Panc1 (cell line): ENCODE results near the gene SBF2. TPM values are rescaled to one million over a fixed set of nuclear protein-coding genes. Genes with fewer than 3 reads are reported as not detected.

Source experiments
- ATAC-seq: fragments of 200-7000 bp; cut with Tn5 transposase; 2 replicates; pipeline ENCODE4 v1.9.1; 2020; ENCODE audit warnings: mild to moderate bottlenecking, moderate library complexity
- BruUV-seq: library from RNA; stranded (reverse); fragments of 400-500 nt; replicated peaks from 2 replicates; lab custom pipeline; 2021; lab: Mats Ljungman, UMichigan
- CTCF ChIA-PET: fragments of 300-600 bp; sonication (Branson Sonifier 250); formaldehyde crosslinking; loops from one replicate; lab custom pipeline; 2022; ENCODE audit warnings: antibody characterized with exemption; lab: Charles Lee
- POLR2A ChIA-PET: fragments of 300-600 bp; sonication (Branson Sonifier 250); formaldehyde crosslinking; loops from one replicate; lab custom pipeline; 2022; ENCODE audit warnings: antibody characterized with exemption; lab: Charles Lee
- DNase-seq: peaks from one replicate; pipeline ENCODE4 v3.0.0-alpha.2; 2010; ENCODE audit warnings: low read depth, low spot score
- H3K27ac ChIP-seq: 2 replicates; pipeline ENCODE4 v1.5.1; 2011; ENCODE audit warnings: mild to moderate bottlenecking, low read length, inconsistent platforms
- H3K27me3 ChIP-seq: fragments of 200-500 bp; sonication (Bioruptor generic); 2 replicates; pipeline ENCODE4 v1.6.0; 2014; ENCODE audit warnings: low read length, inconsistent platforms; ENCODE audit not compliant: control insufficient read depth, insufficient read depth
- H3K36me3 ChIP-seq: fragments of 200-500 bp; sonication (Bioruptor generic); 2 replicates; pipeline ENCODE4 v1.5.1; 2014; ENCODE audit warnings: inconsistent platforms, mild to moderate bottlenecking, low read length, moderate library complexity; ENCODE audit not compliant: control insufficient read depth, insufficient read depth
- H3K4me1 ChIP-seq: 2 replicates; pipeline ENCODE4 v1.5.1; 2011; ENCODE audit warnings: inconsistent platforms, mild to moderate bottlenecking, low read length, moderate library complexity; ENCODE audit not compliant: control insufficient read depth, insufficient read depth
- H3K4me3 ChIP-seq, 2 experiments: 2 replicates each; pipeline ENCODE4 v1.5.1; 2011 to 2012; ENCODE audit warnings: low read depth in 2 of 2, low read length in 2 of 2, mild to moderate bottlenecking in 2 of 2, inconsistent platforms in 1 of 2, moderate library complexity in 1 of 2
- H3K9me3 ChIP-seq: fragments of 200-500 bp; sonication (Bioruptor generic); 2 replicates; pipeline ENCODE4 v1.5.1; 2014; ENCODE audit warnings: low read depth, mild to moderate bottlenecking, inconsistent platforms, low read length, moderate library complexity; ENCODE audit not compliant: control insufficient read depth, insufficient read depth
- CTCF ChIP-seq: fragments of 450-650 bp; IDR thresholded peaks from 2 replicates; pipeline ENCODE4 v1.5.1; 2017; ENCODE audit warnings: mild to moderate bottlenecking
- POLR2AphosphoS5 ChIP-seq: IDR thresholded peaks from 2 replicates; pipeline ENCODE4 v1.6.1; 2012; ENCODE audit warnings: mild to moderate bottlenecking, low read depth, low read length, moderate library complexity
- REST ChIP-seq, 2 experiments: IDR thresholded peaks; 2 replicates each; pipeline ENCODE4 v1.6.1; 2011 to 2012; ENCODE audit warnings: low read depth in 2 of 2, control low read depth in 1 of 2, low read length in 1 of 2, mild to moderate bottlenecking in 1 of 2, moderate library complexity in 1 of 2; ENCODE audit not compliant: insufficient read depth in 1 of 2
- SIN3A ChIP-seq: IDR thresholded peaks from 2 replicates; pipeline ENCODE4 v1.6.1; 2012; ENCODE audit warnings: low read depth, mild to moderate bottlenecking, low read length, moderate library complexity, borderline replicate concordance; ENCODE audit not compliant: insufficient read depth
- TCF7L2 ChIP-seq: IDR thresholded peaks from 2 replicates; pipeline ENCODE4 v1.6.1; 2011; ENCODE audit warnings: mild to moderate bottlenecking, low read depth, low read length, inconsistent platforms
- in situ Hi-C: cut with HindIII; loops from 2 replicates; pipeline ENCODE4 v1.10.0; 2016; ENCODE audit warnings: low sequenced_read_pairs, low pct_unique_long_range_greater_than_20kb
- intact Hi-C: fragments of 100-400 bp; cut with micrococcal nuclease; formaldehyde crosslinking; loops from one replicate; pipeline ENCODE4 v1.10.0; 2022; ENCODE audit not compliant: unreplicated experiment
- total RNA-seq: library from RNA; stranded (reverse); gene quantifications from one replicate; pipeline ENCODE4 v1.2.1, GENCODE V29; 2021; ENCODE audit not compliant: unreplicated experiment

SBF2 gene
- total RNA-seq, 1 experiment from 2014 or later: 65.0 TPM

GRCh38 chr11:9769621-9770020 is 524.4 kb downstream of the SBF2 start:
- H3K9me3 ChIP-seq: no peaks in the 10 kb centered on the region
- peak overlapping the region; percentile 100 for H3K27ac ChIP-seq
- H3K27me3 ChIP-seq: no peaks in the 10 kb centered on the region
- ChIA-PET CTCF (no interaction called here), POLR2A (no interaction called here)
- H3K36me3 ChIP-seq: no peaks in the 10 kb centered on the region
- intact Hi-C loops: no loop called here
- in situ Hi-C loops: no loop called here
- TF ChIP-seq TCF7L2 (no peak), CTCF (no peak), SIN3A (no peak), POLR2AphosphoS5 (no peak), REST (IDR thresholded peaks at IDR 0.05; ENCODE audit: insufficient read depth in 1 of 2, low read depth in 2 of 2, low read length in 1 of 2) (no peak)
- ATAC-seq (no peak), DNase-seq (no peak)
- no peak overlapping the region for H3K4me3 ChIP-seq
- peaks cover 14% of the 10 kb centered on the region for H3K4me1 ChIP-seq
- no TSS peak for BruUV-seq

- intact Hi-C loops (no loop called here), in situ Hi-C loops (no loop called here)
- no peaks in the 10 kb centered on the region for H3K27me3 ChIP-seq
- no peak overlapping the region for H3K4me3 ChIP-seq
- H3K36me3 ChIP-seq: no peaks in the 10 kb centered on the region
- DNase-seq: no peak
- peaks cover 23% of the 10 kb centered on the region for H3K4me1 ChIP-seq
- POLR2A ChIA-PET: interaction anchor here (0.5 kb wide), 2 partner anchors 36 to 65 kb away, joined by 3 read pairs; no protein-coding TSS in a partner anchor
- CTCF ChIA-PET: interaction anchor here (0.5 kb wide), 1 partner anchor 539 kb away, joined by 5 read pairs; the partner anchor contains the start of gene ADM
- no peaks in the 10 kb centered on the region for H3K9me3 ChIP-seq
- no peak for TF ChIP-seq CTCF
- no peak for TF ChIP-seq SIN3A
- TF ChIP-seq REST (IDR thresholded peaks at IDR 0.05; ENCODE audit: insufficient read depth in 1 of 2, low read depth in 2 of 2, low read length in 1 of 2): no peak
- TF ChIP-seq TCF7L2: no peak
- H3K27ac ChIP-seq: peak overlapping the region; percentile 100
- no TSS peak for BruUV-seq
- peak; percentile 23 for ATAC-seq
Observed at GRCh38 chr11:9765320-9766101, 528.5 kb downstream of the SBF2 start.
